22Rv1 (cell line): Measurements from ENCODE around the gene OTOF.

Experiments
- H3K27ac ChIP-seq: fragments of 450-650 bp; 2 replicates; pipeline ENCODE4 v1.5.1; 2017
- ZFX ChIP-seq: fragments of 450-650 bp; IDR thresholded peaks from 2 replicates; pipeline ENCODE4 v1.6.1; 2017; ENCODE audit warnings: antibody characterized with exemption, borderline replicate concordance
- TF ChIP-seq, protein P1 (sequence below): fragments of 450-650 bp; IDR thresholded peaks from 2 replicates; pipeline ENCODE4 v1.5.1; 2017; ENCODE audit warnings: mild to moderate bottlenecking

Gene OTOF

DNA sequence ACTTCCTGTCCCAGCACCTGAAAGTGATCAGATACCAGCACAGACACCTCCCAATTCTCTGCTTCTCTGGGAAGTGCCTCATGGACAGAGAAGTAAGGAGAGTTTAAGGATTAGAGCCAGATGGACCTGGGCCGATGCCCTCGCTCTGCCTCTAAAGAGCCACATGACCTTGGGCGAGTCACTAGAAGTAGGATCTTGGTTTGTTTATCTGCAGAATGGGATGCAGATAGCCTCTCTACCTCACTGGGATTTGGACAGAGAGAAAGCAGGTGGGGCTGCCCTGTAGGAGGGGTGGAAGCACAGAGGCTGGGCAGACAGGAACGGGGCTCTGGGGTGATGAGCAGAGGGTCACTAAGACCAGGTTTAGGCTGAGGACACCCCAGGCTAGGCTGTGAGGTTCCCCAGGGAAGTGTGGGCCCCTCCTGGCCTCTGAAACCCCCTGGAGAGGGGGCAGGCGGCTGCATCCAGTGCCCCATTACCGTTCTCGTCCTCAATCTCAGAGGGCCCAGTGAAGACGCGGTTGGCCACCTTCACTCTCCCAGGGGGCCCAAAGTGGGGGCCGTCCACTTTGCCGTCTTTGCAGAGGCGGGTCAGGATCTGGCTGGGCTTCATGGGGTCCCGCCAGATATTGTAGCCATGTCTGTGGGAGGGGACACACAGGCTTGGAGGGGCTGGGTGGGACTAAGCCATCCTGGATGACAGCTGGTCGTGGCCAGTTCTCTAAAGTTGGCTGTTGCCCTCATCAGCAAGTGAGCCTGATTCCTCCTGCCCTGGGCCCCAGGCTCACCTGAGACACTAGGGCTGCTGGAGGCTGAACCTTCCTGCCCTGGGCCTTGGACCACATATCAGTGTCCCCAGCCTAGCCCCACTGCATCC, 13.3 kb downstream of the OTOF start:
- TF ChIP-seq, protein P1, sequence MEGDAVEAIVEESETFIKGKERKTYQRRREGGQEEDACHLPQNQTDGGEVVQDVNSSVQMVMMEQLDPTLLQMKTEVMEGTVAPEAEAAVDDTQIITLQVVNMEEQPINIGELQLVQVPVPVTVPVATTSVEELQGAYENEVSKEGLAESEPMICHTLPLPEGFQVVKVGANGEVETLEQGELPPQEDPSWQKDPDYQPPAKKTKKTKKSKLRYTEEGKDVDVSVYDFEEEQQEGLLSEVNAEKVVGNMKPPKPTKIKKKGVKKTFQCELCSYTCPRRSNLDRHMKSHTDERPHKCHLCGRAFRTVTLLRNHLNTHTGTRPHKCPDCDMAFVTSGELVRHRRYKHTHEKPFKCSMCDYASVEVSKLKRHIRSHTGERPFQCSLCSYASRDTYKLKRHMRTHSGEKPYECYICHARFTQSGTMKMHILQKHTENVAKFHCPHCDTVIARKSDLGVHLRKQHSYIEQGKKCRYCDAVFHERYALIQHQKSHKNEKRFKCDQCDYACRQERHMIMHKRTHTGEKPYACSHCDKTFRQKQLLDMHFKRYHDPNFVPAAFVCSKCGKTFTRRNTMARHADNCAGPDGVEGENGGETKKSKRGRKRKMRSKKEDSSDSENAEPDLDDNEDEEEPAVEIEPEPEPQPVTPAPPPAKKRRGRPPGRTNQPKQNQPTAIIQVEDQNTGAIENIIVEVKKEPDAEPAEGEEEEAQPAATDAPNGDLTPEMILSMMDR = no peak
- no peak for TF ChIP-seq ZFX
- no peak overlapping the region for H3K27ac ChIP-seq

DNA sequence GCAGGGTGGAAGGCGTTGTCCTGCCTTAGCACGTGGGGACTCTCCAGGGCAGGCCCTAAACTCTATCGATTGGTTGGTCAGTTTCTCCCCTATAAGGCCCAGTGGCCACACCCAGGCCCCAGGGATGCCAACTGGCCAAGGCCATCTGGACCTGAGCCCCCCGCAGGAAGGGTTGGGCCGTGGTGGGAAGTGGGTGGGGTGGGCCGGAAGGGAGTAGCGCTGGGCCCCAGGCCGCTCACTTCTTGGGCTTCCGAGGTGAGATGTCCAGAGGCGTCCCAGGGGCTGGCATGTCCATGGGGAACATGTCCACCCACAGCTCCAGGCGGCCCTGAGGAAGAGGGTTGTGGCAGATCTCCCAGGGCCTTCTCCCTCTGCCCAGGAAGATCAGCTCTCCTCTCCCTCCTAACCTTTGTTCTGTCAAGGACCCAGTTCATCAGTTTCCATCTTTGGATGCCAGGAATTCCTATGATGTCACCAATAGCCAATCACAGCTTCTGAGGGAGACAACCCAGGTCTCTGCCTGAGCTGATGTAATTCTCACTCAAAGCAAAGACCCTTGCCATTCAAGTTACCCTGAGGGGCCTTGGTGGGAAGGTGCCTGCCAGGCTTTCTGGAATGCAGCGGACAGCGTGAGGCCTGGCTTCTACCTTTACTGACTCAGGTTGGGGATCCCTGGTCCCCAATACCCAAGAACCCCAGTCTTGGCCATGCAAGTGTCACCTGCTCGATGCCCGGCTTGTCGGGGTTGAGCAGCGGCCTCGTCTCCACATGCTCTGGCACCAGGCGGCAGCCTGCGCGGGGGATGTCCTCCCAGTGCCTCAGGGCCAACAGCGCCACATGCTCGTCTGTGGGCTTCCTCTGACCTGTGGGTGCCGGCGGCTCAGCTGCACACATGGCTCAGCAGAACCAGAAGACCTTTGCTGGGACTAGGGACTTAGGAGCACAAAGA, 14.4 kb downstream of the OTOF start:
- H3K27ac ChIP-seq = no peak overlapping the region
- TF ChIP-seq, protein P1 = no peak

DNA sequence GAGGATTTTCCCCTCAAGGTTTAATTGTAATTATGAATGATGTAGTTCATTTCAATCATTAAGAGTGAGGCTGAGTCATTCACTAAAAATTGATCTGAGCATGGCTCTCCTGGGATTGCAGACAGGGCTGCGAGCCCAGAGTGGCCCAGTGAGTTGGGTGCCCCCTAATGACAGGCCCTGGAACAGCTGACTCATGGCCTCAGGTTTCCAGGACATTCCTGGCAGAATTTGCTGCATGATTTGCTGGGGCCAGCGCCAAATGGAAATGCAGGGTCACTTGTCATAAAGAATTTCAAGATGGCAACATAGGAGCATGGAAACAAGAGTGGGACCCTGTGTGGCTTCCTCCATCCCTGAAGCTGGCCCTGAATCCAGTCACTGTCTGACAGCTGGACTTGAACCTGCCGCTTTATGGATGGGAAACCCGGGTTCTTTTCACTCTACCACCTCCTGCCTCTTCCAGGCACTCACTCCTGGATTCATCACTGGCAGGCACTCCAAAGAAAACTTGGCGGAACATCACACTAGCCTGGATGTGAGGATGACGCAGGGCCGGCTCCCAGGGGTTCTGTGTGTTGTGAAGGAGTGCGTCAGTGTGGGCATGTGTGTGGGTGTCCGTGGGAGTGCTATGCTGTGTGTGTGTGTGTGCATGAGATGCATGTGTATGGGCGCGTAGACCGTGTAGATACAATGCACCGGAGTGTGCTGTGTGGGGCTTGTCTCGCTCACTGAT, 15.2 kb downstream of the OTOF start:
- no peak overlapping the region for H3K27ac ChIP-seq
- TF ChIP-seq ZFX = no peak
- TF ChIP-seq, protein P1 = peak; percentile 74

DNA sequence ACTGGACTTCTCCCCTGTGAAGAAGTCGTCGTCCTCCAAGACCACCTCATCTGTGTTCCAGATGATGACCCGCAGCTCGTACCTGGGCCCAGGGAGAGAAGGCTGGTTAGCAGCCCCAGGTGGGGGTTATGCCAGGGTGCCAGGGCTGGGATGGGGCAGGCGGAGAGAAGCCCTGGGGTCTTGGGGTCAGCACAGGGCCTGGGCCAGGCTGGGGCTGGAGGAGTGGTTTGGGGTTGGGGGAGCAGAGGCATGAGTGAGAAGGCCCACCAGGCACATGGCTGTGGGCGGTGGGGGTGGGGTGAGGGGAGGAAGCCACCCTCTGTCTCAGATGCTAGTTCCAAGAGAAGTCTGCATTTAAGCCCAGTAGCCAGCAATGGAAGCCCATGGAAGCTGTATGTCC, 15.8 kb downstream of the OTOF start:
- H3K27ac ChIP-seq = no peak overlapping the region
- TF ChIP-seq, protein P1 = no peak
- no peak for TF ChIP-seq ZFX

DNA sequence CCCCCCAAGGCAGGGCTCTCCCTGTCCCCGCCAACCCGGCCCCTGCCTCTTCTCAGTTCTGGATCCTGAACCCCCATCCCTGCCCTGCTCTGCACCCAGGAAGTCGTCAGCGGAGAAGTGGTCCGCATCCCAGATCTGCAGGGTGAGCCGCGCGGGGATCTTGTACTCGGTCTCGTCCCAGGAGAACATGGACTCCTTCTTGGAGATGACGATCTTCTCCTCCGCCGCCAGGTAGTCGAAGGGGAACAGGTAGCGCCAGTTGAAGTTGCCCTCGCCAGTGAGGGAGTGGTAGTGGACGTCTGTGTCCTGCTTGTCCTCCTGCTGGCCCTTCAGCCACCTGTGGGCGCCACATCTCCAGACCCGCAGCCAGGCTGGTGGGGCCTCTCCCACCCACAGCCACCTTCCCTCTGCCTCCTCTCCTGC, 16.3 kb downstream of the OTOF start:
- TF ChIP-seq, protein P1 = no peak
- TF ChIP-seq ZFX = no peak
- no peak overlapping the region for H3K27ac ChIP-seq

DNA sequence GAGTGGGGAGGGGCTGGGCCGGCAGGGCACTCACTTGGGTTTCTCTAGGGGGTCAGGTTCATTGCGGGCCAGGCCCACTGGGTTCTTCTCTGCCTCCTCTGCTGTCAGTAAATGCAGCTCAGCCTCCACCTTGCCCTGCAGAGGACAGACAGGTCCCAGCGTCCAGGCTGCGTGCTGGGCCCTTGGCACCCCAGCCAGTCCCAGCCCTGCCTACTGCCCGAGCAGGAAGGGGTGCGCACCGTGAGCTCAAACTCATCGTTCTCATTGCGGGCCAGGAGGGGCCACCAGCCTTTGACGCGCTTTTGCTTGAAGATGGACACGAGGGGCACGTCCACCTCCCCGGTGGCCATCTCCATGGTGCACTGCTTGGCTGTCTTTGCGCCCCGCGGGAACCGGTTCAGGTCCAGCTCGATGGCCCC, 17.3 kb downstream of the OTOF start:
- no peak overlapping the region for H3K27ac ChIP-seq
- TF ChIP-seq ZFX = no peak
- TF ChIP-seq, protein P1 = peak; percentile 13; the same call in 1 of the 2 replicates
